ENCODE results near the gene RNF150.
"Not testable (repeated sequence)": the region's sequence is repeated elsewhere in the genome, so short reads cannot be mapped to it uniquely, and the experiment has no call there.

Gene RNF150

GRCh38 chr4:141133146-141133998 lies at the start of gene RNF150:
RNF150 (minus strand) TSS chr4:141133469.
- peak; percentile 85 for DNase-seq

- peak; percentile 17 for DNase-seq
Measured at GRCh38 chr4:141180991-141181761, 47.9 kb upstream of the RNF150 start.

GRCh38 chr4:141179474-141180373 lies 46.5 kb upstream of the RNF150 start:
- no peak for DNase-seq

GRCh38 chr4:141177171-141177570 lies 43.9 kb upstream of the RNF150 start:
- DNase-seq, result no peak

- DNase-seq, result no peak
Measured at GRCh38 chr4:141174457-141174856, 41.2 kb upstream of the RNF150 start.

- no peak for DNase-seq
Measured at GRCh38 chr4:141170671-141171070, 37.4 kb upstream of the RNF150 start.

GRCh38 chr4:141169391-141169790 lies 36.1 kb upstream of the RNF150 start:
- DNase-seq, result no peak

GRCh38 chr4:141165001-141165400 lies 31.7 kb upstream of the RNF150 start:
- not testable (repeated sequence) for DNase-seq

GRCh38 chr4:141159027-141159426 lies 25.8 kb upstream of the RNF150 start:
- no peak for DNase-seq

GRCh38 chr4:141158219-141158618 lies 24.9 kb upstream of the RNF150 start:
- peak; percentile 52 for DNase-seq

- no peak for DNase-seq
Measured at GRCh38 chr4:141155586-141155985, 22.3 kb upstream of the RNF150 start.

- DNase-seq, result no peak
Measured at GRCh38 chr4:141154725-141155124, 21.5 kb upstream of the RNF150 start.

- DNase-seq, result no peak
Measured at GRCh38 chr4:141153751-141154510, 20.7 kb upstream of the RNF150 start.

- no peak for DNase-seq
Measured at GRCh38 chr4:141144207-141144606, 10.9 kb upstream of the RNF150 start.

- DNase-seq, result no peak
Measured at GRCh38 chr4:141142423-141142822, 9.2 kb upstream of the RNF150 start.

GRCh38 chr4:141140391-141141200 lies 7.3 kb upstream of the RNF150 start:
- DNase-seq, result no peak

- DNase-seq, result peak; percentile 29
Measured at GRCh38 chr4:141133999-141134995, 1.0 kb upstream of the RNF150 start.

GRCh38 chr4:141132709-141133145 lies 542 bp downstream of the RNF150 start:
- peak; percentile 50 for DNase-seq

- peak; percentile 35 for DNase-seq
Measured at GRCh38 chr4:141132072-141132708, 1.1 kb downstream of the RNF150 start.

Measured in EL (cell line).